Progenitor cell of endocrine pancreas (in vitro differentiated cells): Measurements from ENCODE around the gene UBE2L5. TPM values are rescaled to one million over a fixed set of nuclear protein-coding genes. Genes with fewer than 3 reads are reported as not detected.

Source experiments
- DNase-seq: peaks from one replicate; pipeline ENCODE4 v3.0.0; 2021; ENCODE audit warnings: low spot score; ENCODE audit not compliant: unreplicated experiment
- H3K27ac Mint-ChIP-seq: 2 replicates; pipeline ENCODE4 v1.8.0; 2021; ENCODE audit warnings: mild to moderate bottlenecking, moderate library complexity, mixed read lengths
- H3K27me3 Mint-ChIP-seq: 2 replicates; pipeline ENCODE4 v1.8.0; 2021; ENCODE audit warnings: mixed read lengths
- H3K36me3 Mint-ChIP-seq: 2 replicates; pipeline ENCODE4 v1.8.0; 2022; ENCODE audit warnings: mixed read lengths; ENCODE audit not compliant: insufficient read depth
- H3K4me1 Mint-ChIP-seq: 2 replicates; pipeline ENCODE4 v1.8.0; 2021; ENCODE audit warnings: low read depth, mixed read lengths
- H3K4me3 Mint-ChIP-seq: 2 replicates; pipeline ENCODE4 v1.8.0; 2021; ENCODE audit warnings: low read depth, mild to moderate bottlenecking, moderate library complexity, mixed read lengths
- H3K9me3 Mint-ChIP-seq: 2 replicates; pipeline ENCODE4 v1.8.0; 2021; ENCODE audit warnings: low read depth, mixed read lengths
- CTCF ChIP-seq: fragments of 200-600 bp; sonication (generic); IDR thresholded peaks from one replicate; pipeline ENCODE4 v1.5.0; 2021; ENCODE audit warnings: antibody characterized with exemption, mild to moderate bottlenecking; ENCODE audit not compliant: unreplicated experiment
- total RNA-seq: library from RNA; stranded (reverse); gene quantifications from 2 replicates; pipeline ENCODE4 v1.2.1, GENCODE V29; 2021

UBE2L5 gene
- total RNA-seq, 1 donor from 2014 or later, result not detected

GRCh38 chr13:30392681-30393045, 29.6 kb upstream of the UBE2L5 start:
- H3K27ac Mint-ChIP-seq, result no peak overlapping the region
- DNase-seq, result no peak
- peaks cover 12% of the 10 kb centered on the region for H3K4me1 Mint-ChIP-seq
- H3K9me3 Mint-ChIP-seq, result no peaks in the 10 kb centered on the region
- H3K4me3 Mint-ChIP-seq, result no peak overlapping the region
- TF ChIP-seq CTCF, result no peak
- H3K27me3 Mint-ChIP-seq, result peaks cover 17% of the 10 kb centered on the region
- no peaks in the 10 kb centered on the region for H3K36me3 Mint-ChIP-seq

- Mint-ChIP-seq H3K9me3 (no peaks in the 10 kb centered on the region), H3K4me1 (peaks cover 12% of the 10 kb centered on the region), H3K36me3 (no peaks in the 10 kb centered on the region), H3K4me3 (peak overlapping the region; percentile 77), H3K27ac (peak overlapping the region; percentile 69), H3K27me3 (peaks cover 12% of the 10 kb centered on the region)
- no peak for DNase-seq
- peak; percentile 12 for TF ChIP-seq CTCF
Measured at GRCh38 chr13:30394751-30395191, 27.5 kb upstream of the UBE2L5 start.

- H3K36me3 Mint-ChIP-seq, result no peaks in the 10 kb centered on the region
- peak overlapping the region; percentile 77 for H3K4me3 Mint-ChIP-seq
- H3K4me1 Mint-ChIP-seq, result peaks cover 12% of the 10 kb centered on the region
- H3K27ac Mint-ChIP-seq, result peak overlapping the region; percentile 69
- H3K9me3 Mint-ChIP-seq, result no peaks in the 10 kb centered on the region
- peaks cover 12% of the 10 kb centered on the region for H3K27me3 Mint-ChIP-seq
- peak; percentile 38 for DNase-seq
- TF ChIP-seq CTCF, result no peak
Measured at GRCh38 chr13:30395192-30396158, 26.8 kb upstream of the UBE2L5 start.

- no peak for TF ChIP-seq CTCF
- H3K36me3 Mint-ChIP-seq, result no peaks in the 10 kb centered on the region
- H3K4me3 Mint-ChIP-seq, result no peak overlapping the region
- H3K9me3 Mint-ChIP-seq, result no peaks in the 10 kb centered on the region
- H3K27me3 Mint-ChIP-seq, result peaks cover 12% of the 10 kb centered on the region
- peaks cover 16% of the 10 kb centered on the region for H3K4me1 Mint-ChIP-seq
- DNase-seq, result no peak
- H3K27ac Mint-ChIP-seq, result no peak overlapping the region
Measured at GRCh38 chr13:30396434-30397075, 25.7 kb upstream of the UBE2L5 start.

- Mint-ChIP-seq H3K4me3 (no peak overlapping the region), H3K9me3 (no peaks in the 10 kb centered on the region), H3K4me1 (peaks cover 34% of the 10 kb centered on the region), H3K36me3 (no peaks in the 10 kb centered on the region), H3K27ac (no peak overlapping the region), H3K27me3 (no peaks in the 10 kb centered on the region)
- DNase-seq, result no peak
- no peak for TF ChIP-seq CTCF
Measured at GRCh38 chr13:30398601-30399072, 23.7 kb upstream of the UBE2L5 start.
